WTC11 (cell line): Measurements from ENCODE around the gene DOHH. TPM values are rescaled to one million over a fixed set of nuclear protein-coding genes. Genes with fewer than 3 reads are reported as not detected.

Experiments
- ATAC-seq: fragments of 200-7000 bp; cut with Tn5 transposase; 2 replicates; pipeline ENCODE4 v1.10.0; 2021; ENCODE audit warnings: mild to moderate bottlenecking, moderate library complexity
- CTCF ChIA-PET: fragments of 300-600 bp; sonication (Branson Sonifier 250); formaldehyde crosslinking; loops from one replicate; lab custom pipeline; 2021; ENCODE audit warnings: antibody characterized with exemption; lab: Charles Lee
- POLR2A ChIA-PET: fragments of 350-600 bp; sonication (Branson Sonifier 250); formaldehyde crosslinking; loops from one replicate; lab custom pipeline; 2021; ENCODE audit warnings: antibody characterized with exemption; lab: Charles Lee
- DNase-seq: peaks from one replicate; pipeline ENCODE4 v3.0.0; 2021; ENCODE audit warnings: low spot score
- H3K27ac Mint-ChIP-seq: 2 replicates; pipeline ENCODE4 v1.8.0; 2021; ENCODE audit warnings: mixed read lengths
- H3K27me3 Mint-ChIP-seq: 2 replicates; pipeline ENCODE4 v1.8.0; 2021; ENCODE audit warnings: low read depth, mild to moderate bottlenecking, moderate library complexity, mixed read lengths
- H3K36me3 Mint-ChIP-seq: 2 replicates; pipeline ENCODE4 v1.8.0; 2021; ENCODE audit warnings: mixed read lengths
- H3K4me1 Mint-ChIP-seq: 2 replicates; pipeline ENCODE4 v1.8.0; 2022; ENCODE audit warnings: mixed read lengths
- H3K4me3 Mint-ChIP-seq: 2 replicates; pipeline ENCODE4 v1.8.0; 2021; ENCODE audit warnings: mild to moderate bottlenecking, moderate library complexity, mixed read lengths
- H3K9me3 Mint-ChIP-seq: 2 replicates; pipeline ENCODE4 v1.8.0; 2021; ENCODE audit warnings: mixed read lengths
- EMX1 ChIP-seq: fragments of 250-450 bp; sonication (Bioruptor Pico); IDR thresholded peaks from 2 replicates; pipeline ENCODE4 v1.8.0; 2021; ENCODE audit warnings: mild to moderate bottlenecking
- ERG ChIP-seq: fragments of 250-450 bp; sonication (Bioruptor Pico); IDR thresholded peaks from 2 replicates; pipeline ENCODE4 v1.8.0; 2021; ENCODE audit warnings: mild to moderate bottlenecking
- GABPB1 ChIP-seq: sonication (generic); formaldehyde crosslinking; IDR thresholded peaks from 2 replicates; pipeline ENCODE4 v1.8.1; 2023; ENCODE audit warnings: mild to moderate bottlenecking, missing genetic modification reagents
- GTF2I ChIP-seq: fragments of 250-450 bp; sonication (Bioruptor Pico); conservative IDR thresholded peaks from 2 replicates; pipeline ENCODE4 v1.4.0; 2021; ENCODE audit warnings: mild to moderate bottlenecking
- MAX ChIP-seq: sonication (generic); formaldehyde crosslinking; IDR thresholded peaks from 2 replicates; pipeline ENCODE4 v1.8.0; 2022; ENCODE audit warnings: mild to moderate bottlenecking, missing genetic modification reagents
- PRDM15 ChIP-seq: sonication (generic); formaldehyde crosslinking; IDR thresholded peaks from 2 replicates; pipeline ENCODE4 v1.8.0; 2022; ENCODE audit warnings: missing genetic modification reagents
- RORB ChIP-seq: fragments of 250-450 bp; sonication (Bioruptor Pico); IDR thresholded peaks from 2 replicates; pipeline ENCODE4 v1.9.0; 2021; ENCODE audit warnings: mild to moderate bottlenecking
- SMAD4 ChIP-seq: sonication (generic); formaldehyde crosslinking; IDR thresholded peaks from 2 replicates; pipeline ENCODE4 v1.8.0; 2022; ENCODE audit warnings: mild to moderate bottlenecking, missing genetic modification reagents
- ZNF263 ChIP-seq: sonication (generic); formaldehyde crosslinking; IDR thresholded peaks from 2 replicates; pipeline ENCODE4 v1.8.1; 2022; ENCODE audit warnings: low read depth, mild to moderate bottlenecking, moderate library complexity, missing genetic modification reagents
- ZNF396 ChIP-seq: fragments of 250-450 bp; sonication (Bioruptor Pico); IDR thresholded peaks from 2 replicates; pipeline ENCODE4 v1.8.0; 2021; ENCODE audit warnings: mild to moderate bottlenecking, moderate library complexity, borderline replicate concordance
- ZNF425 ChIP-seq: fragments of 250-450 bp; sonication (Bioruptor Pico); conservative IDR thresholded peaks from 2 replicates; pipeline ENCODE4 v1.9.0; 2021; ENCODE audit warnings: mild to moderate bottlenecking
- total RNA-seq: library from RNA; stranded (reverse); gene quantifications from 3 replicates; pipeline ENCODE4 v1.2.3, GENCODE V29; 2021
- TF ChIP-seq, protein P1 (sequence below): sonication (generic); formaldehyde crosslinking; conservative IDR thresholded peaks from 2 replicates; pipeline ENCODE4 v1.8.1; 2022; ENCODE audit warnings: mild to moderate bottlenecking, missing genetic modification reagents

Gene DOHH
- total RNA-seq, 1 experiment from 2014 or later = 22.2 TPM

DNA sequence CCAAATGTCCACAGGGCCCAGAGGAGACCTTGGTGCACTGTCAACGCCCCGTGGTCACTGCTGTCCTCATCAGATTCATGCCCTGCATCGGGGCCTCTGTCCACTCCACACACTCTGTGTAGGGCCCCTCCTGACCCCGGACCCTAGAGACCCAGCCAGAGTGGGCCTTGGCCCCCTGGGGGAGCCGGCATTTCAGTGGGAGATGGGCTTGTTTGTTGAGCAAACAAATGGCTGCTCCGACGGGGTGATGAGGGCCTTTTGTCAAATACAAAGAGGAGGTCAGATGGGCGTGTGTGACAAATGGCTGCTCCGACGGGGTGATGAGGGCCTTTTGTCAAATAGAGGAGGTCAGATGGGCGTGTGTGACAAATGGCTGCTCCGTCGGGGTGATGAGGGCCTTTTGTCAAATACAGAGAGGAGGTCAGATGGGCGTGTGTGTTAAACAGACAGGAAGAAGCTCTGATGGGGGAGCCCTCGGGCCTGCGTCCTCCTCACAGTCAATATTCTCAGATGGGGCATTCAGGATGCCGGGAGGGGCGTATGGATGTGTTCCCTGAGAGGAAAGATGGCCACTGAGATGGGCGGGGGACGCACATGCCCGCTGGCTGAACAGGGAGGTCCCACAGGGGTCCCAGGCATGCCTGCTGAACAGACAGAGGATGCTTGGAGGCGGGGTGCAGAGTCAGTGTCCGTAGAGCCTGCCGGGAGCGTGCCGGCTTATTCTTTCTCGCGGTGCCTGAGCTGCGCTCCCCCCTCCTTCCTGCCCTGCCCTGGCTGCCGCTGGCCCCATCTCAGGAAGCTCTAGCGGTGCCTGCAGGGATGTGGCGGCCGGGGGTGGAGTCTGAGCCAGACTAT lies 56.4 kb downstream of the DOHH start:
- POLR2A ChIA-PET = interaction anchor here (1.3 kb wide), 1 partner anchor 113 kb away, joined by 3 read pairs; no protein-coding TSS in a partner anchor
- Mint-ChIP-seq H3K27me3 (no peaks in the 10 kb centered on the region), H3K4me1 (peaks cover 12% of the 10 kb centered on the region), H3K36me3 (no peaks in the 10 kb centered on the region), H3K27ac (0 out of 2 replicates have a peak overlapping the region, but pooled peaks have one; percentile 4), H3K9me3 (no peaks in the 10 kb centered on the region), H3K4me3 (peak overlapping the region; percentile 34)
- TF ChIP-seq MAX (CRISPR knock-in tag) (0 out of 2 replicates have a peak, but pooled peaks have one; percentile 55), PRDM15 (CRISPR knock-in tag) (no peak)
- ATAC-seq (peak; percentile 71), DNase-seq (peak; percentile 61)
- CTCF ChIA-PET = interaction anchor here (0.9 to 1.5 kb wide), 8 partner anchors 14 to 139 kb away, joined by 3 to 14 read pairs (median 5); no protein-coding TSS in a partner anchor

- Mint-ChIP-seq H3K36me3 (no peaks in the 10 kb centered on the region), H3K4me3 (no peak overlapping the region), H3K27me3 (no peaks in the 10 kb centered on the region), H3K9me3 (no peaks in the 10 kb centered on the region), H3K4me1 (peaks cover 12% of the 10 kb centered on the region), H3K27ac (no peak overlapping the region)
- no peak for DNase-seq
- ChIA-PET POLR2A (no interaction called here), CTCF (interaction anchor here (0.6 to 4.0 kb wide), 6 partner anchors 11 to 164 kb away, joined by 4 to 21 read pairs (median 4); no protein-coding TSS in a partner anchor)
- TF ChIP-seq GTF2I (CRISPR knock-in tag) = 0 out of 2 replicates have a peak, but pooled peaks have one; percentile 15
- TF ChIP-seq ZNF396 = no peak
- no peak for TF ChIP-seq SMAD4 (CRISPR knock-in tag)
- ATAC-seq = no peak
Observed at GRCh38 chr19:3442487-3443071, 57.9 kb downstream of the DOHH start.

GRCh38 chr19:3441986-3442329 lies 58.5 kb downstream of the DOHH start:
- H3K9me3 Mint-ChIP-seq = no peaks in the 10 kb centered on the region
- H3K4me1 Mint-ChIP-seq = peaks cover 12% of the 10 kb centered on the region
- CTCF ChIA-PET = interaction anchor here (0.6 to 4.0 kb wide), 4 partner anchors 9 to 137 kb away, joined by 3 to 21 read pairs (median 10); no protein-coding TSS in a partner anchor
- TF ChIP-seq ERG (no peak), ZNF396 (no peak)
- H3K27ac Mint-ChIP-seq = no peak overlapping the region
- no peaks in the 10 kb centered on the region for H3K36me3 Mint-ChIP-seq
- POLR2A ChIA-PET = no interaction called here
- DNase-seq = no peak
- no peak overlapping the region for H3K4me3 Mint-ChIP-seq
- H3K27me3 Mint-ChIP-seq = no peaks in the 10 kb centered on the region
- ATAC-seq = no peak

DNA sequence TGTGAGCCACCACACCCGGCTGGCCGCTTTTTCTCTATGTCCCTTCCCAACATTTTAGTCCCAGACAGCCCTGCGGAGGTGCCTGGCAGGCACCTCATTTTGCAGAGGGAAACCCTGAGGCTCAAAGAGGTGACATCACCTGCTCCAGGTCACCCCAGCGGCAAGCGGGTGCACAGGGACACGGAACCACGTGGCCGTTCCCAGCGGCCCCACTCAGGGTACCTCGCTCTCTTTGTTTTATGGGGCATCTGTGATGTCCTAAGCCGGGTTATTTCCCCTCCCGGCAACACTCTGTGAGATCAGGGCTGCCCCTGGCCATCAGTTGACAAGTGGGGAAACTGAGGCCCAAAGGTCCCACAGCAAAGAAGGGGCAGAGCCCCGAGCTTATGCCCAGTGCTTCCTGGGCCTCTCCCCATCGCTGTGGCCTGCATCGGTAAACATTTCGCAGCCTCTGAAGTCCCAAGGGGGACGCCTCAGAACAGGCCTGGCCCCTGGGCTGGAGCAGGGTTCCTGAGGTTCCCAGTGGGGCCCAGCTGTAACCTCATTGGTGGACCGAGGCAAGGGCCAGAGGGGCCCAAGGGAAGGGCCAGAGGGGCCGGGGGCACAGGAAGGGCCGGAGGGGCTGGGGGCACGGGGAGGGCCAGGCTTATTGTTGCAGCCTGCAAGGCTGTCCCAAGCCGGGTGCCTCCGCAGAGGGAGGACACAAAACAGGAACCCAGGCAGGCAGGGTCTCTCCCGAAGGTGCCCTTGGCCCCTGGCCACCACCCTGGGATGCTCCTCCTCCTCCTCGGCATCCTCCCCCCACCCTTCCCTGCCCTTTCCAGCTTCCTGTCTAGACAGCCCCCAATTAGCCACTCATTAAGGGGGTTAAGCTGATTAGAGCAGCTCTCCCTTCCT lies 59.1 kb downstream of the DOHH start:
- no peak for ATAC-seq
- no peak for DNase-seq
- no peak overlapping the region for H3K4me3 Mint-ChIP-seq
- TF ChIP-seq EMX1 = no peak
- TF ChIP-seq ZNF263 (CRISPR knock-in tag) = no peak
- no peak for TF ChIP-seq GABPB1
- TF ChIP-seq RORB (CRISPR knock-in tag) = no peak
- TF ChIP-seq ZNF425 = no peak
- TF ChIP-seq, protein P1, sequence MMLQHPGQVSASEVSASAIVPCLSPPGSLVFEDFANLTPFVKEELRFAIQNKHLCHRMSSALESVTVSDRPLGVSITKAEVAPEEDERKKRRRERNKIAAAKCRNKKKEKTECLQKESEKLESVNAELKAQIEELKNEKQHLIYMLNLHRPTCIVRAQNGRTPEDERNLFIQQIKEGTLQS (CRISPR knock-in tag) = no peak
- H3K27me3 Mint-ChIP-seq = no peaks in the 10 kb centered on the region
- no peaks in the 10 kb centered on the region for H3K9me3 Mint-ChIP-seq
- POLR2A ChIA-PET = no interaction called here
- no peak overlapping the region for H3K27ac Mint-ChIP-seq
- peaks cover 12% of the 10 kb centered on the region for H3K4me1 Mint-ChIP-seq
- CTCF ChIA-PET = interaction anchor here (0.6 to 4.0 kb wide), 6 partner anchors 9 to 137 kb away, joined by 3 to 21 read pairs (median 4); no protein-coding TSS in a partner anchor
- H3K36me3 Mint-ChIP-seq = no peaks in the 10 kb centered on the region
